Measurements from ENCODE around the gene UNCX. TPM values are rescaled to one million over a fixed set of nuclear protein-coding genes. Genes with fewer than 3 reads are reported as not detected.
A peak's percentile ranks its signal among the peaks of the same experiment; 100 is the strongest.

The UNCX gene
- total and polyA plus RNA-seq, 11 donors, result not detected

GRCh38 chr7:1229956-1230355, 2.7 kb upstream of the UNCX start:
- WGBS, 4 donors, result 2 to 6% (median 3%) methylated on average over 6 to 26 of the region's 37 CpGs
- ATAC-seq (no peak), DNase-seq (no peak)
- no peak overlapping the region for H3K27ac ChIP-seq
- intact Hi-C loops (cut with DNase I), result loop anchor here (5.0 to 10.0 kb wide), 5 partner anchors 182 to 245 kb away; no protein-coding TSS in a partner anchor
- peaks cover 0 to 27% (median 2%) of the 10 kb centered on the region in 12 donors for H3K4me1 ChIP-seq
- no peak overlapping the region for H3K4me3 ChIP-seq
- no peaks in the 10 kb centered on the region for H3K36me3 ChIP-seq
- no peaks in the 10 kb centered on the region for H3K9me3 ChIP-seq
- TF ChIP-seq POLR2A (IDR thresholded peaks at IDR 0.05) (no peak), CTCF (IDR thresholded peaks at IDR 0.05) (no peak)
- H3K27me3 ChIP-seq, result peaks cover 86 to 100% (median 92%) of the 10 kb centered on the region in 9 donors

- TF ChIP-seq POLR2A (IDR thresholded peaks at IDR 0.05) (no peak), CTCF (IDR thresholded peaks at IDR 0.05) (no peak)
- no peaks in the 10 kb centered on the region for H3K36me3 ChIP-seq
- ATAC-seq, result no peak
- DNase-seq, result peak in 1 of 5 donors; percentile 49
- 5 to 11% (median 8%) methylated on average over 50 to 64 of the region's 64 CpGs for WGBS, 4 donors
- H3K4me1 ChIP-seq, result peaks cover 0 to 29% (median 2%) of the 10 kb centered on the region in 12 donors
- H3K27ac ChIP-seq, result no peak overlapping the region
- no peak overlapping the region for H3K4me3 ChIP-seq
- H3K27me3 ChIP-seq, result peaks cover 87 to 100% (median 92%) of the 10 kb centered on the region in 9 donors
- H3K9me3 ChIP-seq, result no peaks in the 10 kb centered on the region
- intact Hi-C loops (cut with DNase I), result no loop called here
Measured at GRCh38 chr7:1230411-1231213, 2.1 kb upstream of the UNCX start.

- peak in 1 of 5 donors; percentile 44 for DNase-seq
- intact Hi-C loops (cut with DNase I), result no loop called here
- H3K9me3 ChIP-seq, result no peaks in the 10 kb centered on the region
- peaks cover 0 to 32% (median 2%) of the 10 kb centered on the region in 12 donors for H3K4me1 ChIP-seq
- no peak overlapping the region for H3K4me3 ChIP-seq
- H3K27ac ChIP-seq, result no peak overlapping the region
- no peak for ATAC-seq
- H3K36me3 ChIP-seq, result no peaks in the 10 kb centered on the region
- TF ChIP-seq POLR2A (IDR thresholded peaks at IDR 0.05) (no peak), CTCF (IDR thresholded peaks at IDR 0.05) (no peak)
- WGBS, 4 donors, result 4 to 5% (median 4%) methylated on average over 24 to 40 of the region's 40 CpGs
- H3K27me3 ChIP-seq, result peaks cover 81 to 98% (median 90%) of the 10 kb centered on the region in 9 donors
Measured at GRCh38 chr7:1231214-1232102, 1.2 kb upstream of the UNCX start.

- WGBS, 4 donors, result 3 to 7% (median 6%) methylated on average over 12 of the region's 12 CpGs
- Histone ChIP-seq H3K9me3 (no peaks in the 10 kb centered on the region), H3K36me3 (no peaks in the 10 kb centered on the region), H3K27ac (no peak overlapping the region), H3K27me3 (peaks cover 78 to 95% (median 87%) of the 10 kb centered on the region in 9 donors), H3K4me1 (peaks cover 0 to 36% (median 3%) of the 10 kb centered on the region in 12 donors), H3K4me3 (no peak overlapping the region)
- no peak for DNase-seq
- ATAC-seq, result no peak
- TF ChIP-seq POLR2A (IDR thresholded peaks at IDR 0.05) (no peak), CTCF (IDR thresholded peaks at IDR 0.05) (no peak)
- intact Hi-C loops (cut with DNase I), result no loop called here
Measured at GRCh38 chr7:1232103-1232466, 587 bp upstream of the UNCX start.

Measured in heart left ventricle (tissue), 16 donors.